Activated T-cell treated with anti-CD3 and anti-CD28 coated beads for 1 hour (primary cell): Measurements from ENCODE around the gene DOCK3.
"Not testable (repeated sequence)": the region's sequence is repeated elsewhere in the genome, so short reads cannot be mapped to it uniquely, and the experiment has no call there.

Source experiments
- DNase-seq: peaks from one replicate; pipeline ENCODE4 v3.0.0-alpha.2; 2020; ENCODE audit warnings: low read depth

The DOCK3 gene

GRCh38 chr3:50687127-50687751, 12.5 kb downstream of the DOCK3 start:
- DNase-seq: no peak

- no peak for DNase-seq
Measured at GRCh38 chr3:50687916-50688315, 13.2 kb downstream of the DOCK3 start.

GRCh38 chr3:50688602-50689001, 13.9 kb downstream of the DOCK3 start:
- DNase-seq: not testable (repeated sequence)

GRCh38 chr3:50689558-50689957, 14.8 kb downstream of the DOCK3 start:
- DNase-seq: no peak

- no peak for DNase-seq
Measured at GRCh38 chr3:50695031-50695430, 20.3 kb downstream of the DOCK3 start.

- no peak for DNase-seq
Measured at GRCh38 chr3:50696276-50696675, 21.5 kb downstream of the DOCK3 start.

- no peak for DNase-seq
Measured at GRCh38 chr3:50698269-50698668, 23.5 kb downstream of the DOCK3 start.

GRCh38 chr3:50708620-50709019, 33.9 kb downstream of the DOCK3 start:
- DNase-seq: no peak

- no peak for DNase-seq
Measured at GRCh38 chr3:50714946-50715345, 40.2 kb downstream of the DOCK3 start.

GRCh38 chr3:50724831-50725230, 50.1 kb downstream of the DOCK3 start:
- no peak for DNase-seq

GRCh38 chr3:50734985-50735384, 60.3 kb downstream of the DOCK3 start:
- DNase-seq: no peak

- DNase-seq: no peak
Measured at GRCh38 chr3:50737193-50737905, 62.6 kb downstream of the DOCK3 start.

- no peak for DNase-seq
Measured at GRCh38 chr3:50737906-50738598, 63.3 kb downstream of the DOCK3 start.

- no peak for DNase-seq
Measured at GRCh38 chr3:50743643-50744042, 68.9 kb downstream of the DOCK3 start.

GRCh38 chr3:50749822-50750221, 75.1 kb downstream of the DOCK3 start:
- no peak for DNase-seq

- DNase-seq: no peak
Measured at GRCh38 chr3:50759015-50759414, 84.3 kb downstream of the DOCK3 start.

- DNase-seq: no peak
Measured at GRCh38 chr3:50777680-50778079, 103.0 kb downstream of the DOCK3 start.

- DNase-seq: not testable (repeated sequence)
Measured at GRCh38 chr3:50781766-50782165, 107.0 kb downstream of the DOCK3 start.

- no peak for DNase-seq
Measured at GRCh38 chr3:50786631-50787030, 111.9 kb downstream of the DOCK3 start.

- DNase-seq: not testable (repeated sequence)
Measured at GRCh38 chr3:50790894-50791293, 116.2 kb downstream of the DOCK3 start.

GRCh38 chr3:50792568-50792967, 117.8 kb downstream of the DOCK3 start:
- no peak for DNase-seq

GRCh38 chr3:50803805-50804204, 129.1 kb downstream of the DOCK3 start:
- DNase-seq: not testable (repeated sequence)

GRCh38 chr3:50804376-50804775, 129.6 kb downstream of the DOCK3 start:
- DNase-seq: not testable (repeated sequence)
